HG02852 (cell line): ENCODE data around the gene SHISAL1.

Experiments
- ATAC-seq: cut with Tn5 transposase; IDR thresholded peaks from one replicate; pipeline ENCODE4 v1.9.1; 2021; ENCODE audit warnings: mild to moderate bottlenecking, moderate library complexity; ENCODE audit not compliant: unreplicated experiment

The SHISAL1 gene

DNA sequence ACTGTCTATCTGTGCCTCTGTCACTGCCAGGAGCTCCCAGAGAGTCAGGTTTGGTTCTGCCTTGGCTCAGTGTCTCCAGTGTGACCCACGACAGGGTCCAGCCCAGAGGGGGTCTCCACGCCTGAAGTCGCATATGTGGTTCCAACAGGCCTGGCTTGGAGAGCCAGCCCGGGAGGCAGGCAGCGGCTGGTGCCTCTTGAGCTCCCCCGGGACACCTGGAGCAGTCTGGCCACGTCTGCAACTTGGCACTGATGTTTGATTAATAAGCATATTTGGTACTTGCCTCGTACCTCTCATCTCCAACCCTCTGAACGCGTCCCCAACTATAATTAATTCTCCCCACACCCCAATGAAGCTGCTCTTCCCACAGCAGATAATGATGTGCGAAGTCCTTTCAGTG lies 31.7 kb upstream of the SHISAL1 start:
- no peak for ATAC-seq

DNA sequence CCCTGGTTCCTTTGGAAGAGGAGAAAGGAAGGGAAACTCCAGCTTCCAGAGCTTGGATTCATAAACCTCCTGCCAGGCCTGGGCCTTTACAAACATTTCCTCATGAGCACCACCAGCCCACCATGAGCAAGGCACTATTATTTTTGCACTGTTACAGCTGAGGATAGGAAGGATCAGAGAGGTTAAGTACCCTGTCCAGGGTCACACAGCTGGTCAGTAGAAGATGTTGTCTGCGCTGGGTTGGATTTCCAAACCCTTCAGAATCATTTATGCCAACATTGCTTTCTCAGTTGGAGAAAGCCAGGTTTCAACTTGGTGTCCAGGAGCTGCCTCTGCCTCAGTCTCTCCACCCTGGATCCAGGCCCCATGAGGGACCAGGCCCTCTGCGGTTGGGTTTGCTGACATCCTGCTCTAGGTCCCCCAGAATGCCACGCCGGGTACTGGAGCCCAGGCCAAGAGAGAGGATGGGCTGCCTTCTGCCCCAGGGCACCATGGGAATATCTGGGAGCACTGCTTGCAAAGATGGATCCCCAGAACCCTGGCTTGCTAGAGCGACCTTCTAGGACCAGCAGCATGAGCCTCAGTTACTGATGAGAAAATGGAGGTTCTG lies 29.7 kb upstream of the SHISAL1 start:
- no peak for ATAC-seq

DNA sequence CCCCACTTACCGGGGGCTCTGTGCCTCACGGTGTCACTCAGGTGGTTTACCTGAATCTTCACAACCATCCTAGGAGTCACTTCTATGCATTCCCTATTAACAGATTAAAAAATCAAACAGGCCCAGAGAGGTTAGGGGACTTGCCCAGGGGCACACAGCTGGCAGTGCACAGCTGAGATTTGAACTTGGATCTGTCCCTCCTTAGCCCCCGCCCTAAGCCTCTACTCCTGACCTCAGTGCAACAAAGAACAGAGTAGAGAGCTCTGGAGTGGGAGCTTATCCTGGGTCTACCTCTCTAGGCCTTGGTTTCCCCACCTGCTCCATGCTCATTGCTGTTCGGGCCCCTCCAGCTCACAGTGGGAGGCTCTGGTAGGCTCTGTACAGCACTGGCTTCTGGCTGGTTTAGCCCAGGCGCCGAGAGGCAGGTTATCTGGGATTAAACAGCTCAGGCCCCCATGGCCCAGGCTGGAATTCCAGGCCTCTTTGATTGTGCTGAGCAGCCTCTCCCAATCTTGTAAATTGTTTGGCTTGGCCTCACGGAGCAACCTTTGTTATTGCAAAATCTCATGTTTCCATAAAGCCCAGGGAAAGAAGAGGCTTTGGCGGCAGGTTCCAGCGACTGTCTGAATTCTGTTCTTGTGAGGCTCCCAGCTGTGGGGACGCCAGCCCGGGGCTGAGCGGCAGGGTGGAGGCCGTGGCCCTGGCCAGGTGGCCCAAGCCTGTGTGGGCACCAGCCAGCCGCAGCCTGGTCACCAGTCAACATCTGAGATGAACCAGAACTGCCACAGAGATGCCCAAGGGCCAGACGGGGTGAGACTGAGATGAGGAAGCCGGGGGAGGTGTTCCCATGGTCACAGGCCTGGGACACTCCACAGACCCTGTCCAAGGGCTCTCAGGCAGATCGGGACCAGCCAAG lies 28.9 kb upstream of the SHISAL1 start:
- ATAC-seq, result no peak

DNA sequence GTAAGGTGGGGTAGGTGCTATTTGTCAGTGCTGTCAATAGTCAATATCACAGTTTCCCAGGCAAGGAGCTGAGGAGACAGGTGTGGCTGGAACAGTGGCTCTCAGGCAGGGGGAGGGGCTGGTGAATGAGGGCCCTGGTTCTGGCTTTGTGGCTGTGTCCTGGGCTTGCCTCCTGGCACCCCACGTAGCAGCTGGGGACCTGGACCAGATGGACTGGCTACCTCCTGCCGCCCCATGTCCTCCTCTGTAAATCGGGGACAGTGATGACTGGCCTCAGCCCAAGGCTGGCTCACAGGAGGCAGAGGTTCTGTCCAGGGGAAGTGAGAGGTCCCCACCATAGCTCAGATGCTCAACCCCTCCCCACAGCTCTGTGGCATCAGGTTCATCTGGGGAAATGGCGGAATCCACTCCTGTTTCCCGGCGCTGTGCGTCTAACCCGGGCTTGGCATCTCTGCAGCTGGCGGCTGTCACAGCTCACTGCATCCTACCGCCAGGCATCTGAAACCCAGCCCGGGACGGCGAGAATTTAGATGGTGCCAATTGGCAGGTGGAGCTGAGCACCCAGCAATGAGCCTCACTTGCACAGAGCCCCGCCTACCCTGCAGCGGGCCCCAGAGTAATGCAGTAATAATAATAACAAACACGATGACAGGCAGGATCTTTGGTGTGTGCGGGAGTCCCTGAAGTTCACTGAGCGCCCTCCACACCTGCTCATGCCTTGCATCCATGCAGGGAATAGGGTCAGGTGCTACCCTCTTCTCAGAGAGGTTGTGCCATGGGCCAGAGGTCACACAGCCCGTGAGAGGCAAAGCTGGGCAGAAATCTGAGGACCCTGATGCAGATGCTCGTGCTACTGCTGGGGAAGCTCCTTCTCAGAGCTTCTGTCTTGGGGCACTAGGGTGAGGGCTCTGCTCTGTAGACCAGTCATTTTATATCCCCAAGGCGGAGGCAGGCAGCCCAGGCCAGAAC lies 27.8 kb upstream of the SHISAL1 start:
- ATAC-seq, result no peak

DNA sequence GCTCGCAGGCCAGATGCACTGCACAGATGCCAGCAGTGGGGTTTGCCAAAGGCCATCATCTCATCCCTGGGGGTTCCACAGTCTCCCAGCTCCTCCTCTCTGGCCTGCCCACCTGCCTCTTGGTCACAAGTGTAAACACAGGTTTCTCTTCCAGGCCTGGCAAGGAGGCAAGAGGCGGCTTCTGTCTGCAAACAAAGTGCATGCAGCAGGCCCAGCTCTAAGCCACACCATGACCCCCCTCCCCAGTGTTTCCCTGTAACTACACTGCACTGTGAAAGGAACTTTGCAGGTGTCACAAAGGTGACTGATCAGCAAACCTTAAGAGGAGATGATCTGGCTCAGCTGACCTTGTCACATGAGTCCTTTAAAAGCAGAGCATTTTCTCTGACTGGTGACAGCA lies 26.2 kb upstream of the SHISAL1 start:
- ATAC-seq, result no peak

DNA sequence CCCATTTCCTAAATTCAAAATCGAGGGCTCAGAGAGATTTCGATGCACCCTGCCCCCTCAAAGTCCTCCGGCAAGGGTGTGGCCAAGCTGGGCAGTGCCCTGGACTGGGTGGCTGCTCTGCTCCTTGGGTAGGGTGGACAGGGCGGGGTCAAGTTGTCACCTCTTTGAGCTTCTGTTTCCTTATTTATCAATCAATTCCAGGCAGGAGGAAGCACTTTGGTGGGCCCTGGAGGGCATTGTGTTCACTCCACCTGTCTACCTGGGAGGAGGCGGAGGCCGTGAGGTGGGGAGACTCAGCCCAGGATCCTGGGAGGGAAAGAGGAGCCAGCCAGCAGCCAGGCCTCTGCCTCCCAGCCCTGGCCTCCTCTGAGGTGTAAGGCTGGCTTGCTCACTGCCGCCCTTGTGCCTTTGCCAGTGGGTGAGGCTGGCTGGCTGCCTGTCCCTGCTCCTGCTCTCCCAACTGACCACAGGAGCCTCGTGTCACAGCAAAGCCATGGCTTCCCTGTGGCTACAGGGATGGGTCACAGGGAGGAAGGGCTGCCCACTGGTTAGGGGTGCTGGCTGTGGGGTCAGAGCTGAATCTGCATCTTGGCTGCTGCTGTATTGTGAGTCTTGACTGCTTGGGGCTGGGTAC lies 25.5 kb upstream of the SHISAL1 start:
- no peak for ATAC-seq

DNA sequence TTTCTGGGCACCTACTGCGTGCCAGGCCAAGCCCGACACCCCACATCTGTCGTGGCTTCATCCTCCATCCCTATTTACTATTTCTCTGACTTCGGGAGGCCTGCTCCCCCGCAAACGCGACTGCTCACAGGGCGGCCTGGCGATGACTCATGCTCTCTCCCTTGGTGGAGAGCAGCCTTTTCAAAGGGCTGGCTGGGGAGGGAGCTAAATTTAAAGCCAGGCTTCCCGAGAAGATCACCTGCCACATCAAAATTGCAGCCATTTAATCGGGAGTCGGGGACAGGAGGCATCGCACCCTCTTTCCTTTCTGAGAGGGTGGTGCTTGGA lies 24.9 kb upstream of the SHISAL1 start:
- no peak for ATAC-seq

DNA sequence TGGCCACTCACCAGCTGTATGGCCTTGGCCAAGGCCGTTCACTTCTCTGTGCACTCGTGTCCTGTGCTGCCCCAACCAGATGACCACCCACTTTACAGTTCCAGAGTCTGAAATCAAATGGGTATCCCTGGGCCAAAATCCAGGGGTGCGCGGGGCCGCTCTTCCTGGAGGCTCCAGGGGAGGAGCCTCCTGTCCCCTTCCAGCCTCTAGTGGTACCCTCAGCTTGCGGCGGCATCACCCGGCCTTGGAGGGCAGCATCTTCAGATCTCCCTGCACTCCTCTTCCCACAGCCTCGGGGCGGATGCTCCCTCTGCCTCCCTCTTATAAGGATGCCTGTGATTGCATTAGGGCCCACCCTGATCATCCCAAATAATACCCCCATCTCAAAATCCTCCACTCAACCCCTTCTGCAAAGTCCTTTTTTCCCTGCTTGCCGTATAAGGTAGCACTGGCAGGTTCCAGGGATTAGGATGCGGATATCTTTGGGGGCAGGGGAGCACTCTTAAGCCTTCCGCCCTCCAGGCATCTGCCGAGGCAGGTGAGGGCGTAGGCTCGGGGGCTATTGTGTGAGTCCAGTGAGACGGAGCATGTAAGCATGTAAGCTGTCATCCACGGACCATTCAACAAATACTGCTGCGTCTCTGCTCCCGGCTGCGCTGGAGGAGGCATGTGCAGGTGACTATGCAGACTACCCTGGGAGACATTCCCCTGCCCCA lies 24.4 kb upstream of the SHISAL1 start:
- no peak for ATAC-seq

DNA sequence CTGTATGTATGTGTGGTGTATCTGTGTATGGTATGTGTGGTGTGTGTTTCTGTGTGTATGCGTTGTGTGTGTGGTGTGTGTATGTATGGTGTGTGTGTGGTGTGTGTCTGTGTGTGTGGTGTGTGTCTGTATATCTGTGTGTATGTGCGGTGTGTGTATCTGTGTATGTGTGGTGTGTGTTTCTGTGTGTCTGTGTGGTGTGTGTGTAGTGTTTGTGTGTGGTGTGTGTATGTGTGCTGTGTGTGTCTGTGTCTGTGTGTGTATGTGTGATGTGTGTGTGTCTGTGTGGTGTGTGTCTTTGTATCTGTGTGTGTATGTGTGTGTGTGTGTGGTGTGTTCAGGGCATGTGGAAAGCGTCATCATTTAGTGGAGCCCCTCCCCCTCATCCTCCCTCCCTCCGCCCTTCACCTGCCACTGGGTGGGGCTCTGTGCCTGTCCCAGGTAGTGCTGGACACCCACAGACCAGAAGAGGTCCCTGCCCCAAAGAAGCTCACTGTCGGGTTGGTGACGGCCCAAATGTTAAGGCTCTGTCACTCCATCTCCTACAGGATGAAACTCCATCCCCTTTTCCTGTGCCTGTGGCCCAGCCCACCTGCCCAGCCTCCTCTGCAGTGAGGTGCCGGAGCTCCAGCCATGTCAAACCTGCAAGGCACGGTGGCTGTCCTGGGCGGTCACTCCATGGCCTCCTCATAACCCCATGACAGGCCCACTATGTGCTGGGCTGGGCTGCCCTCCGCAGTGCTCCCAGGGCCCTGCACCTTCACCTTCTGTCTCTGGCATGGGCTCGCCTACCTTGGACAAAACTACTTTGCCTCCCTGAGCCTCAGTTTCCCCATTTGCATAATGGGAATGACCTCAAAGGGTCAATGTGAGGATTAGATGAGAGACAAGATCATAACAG lies 23.4 kb upstream of the SHISAL1 start:
- no peak for ATAC-seq

DNA sequence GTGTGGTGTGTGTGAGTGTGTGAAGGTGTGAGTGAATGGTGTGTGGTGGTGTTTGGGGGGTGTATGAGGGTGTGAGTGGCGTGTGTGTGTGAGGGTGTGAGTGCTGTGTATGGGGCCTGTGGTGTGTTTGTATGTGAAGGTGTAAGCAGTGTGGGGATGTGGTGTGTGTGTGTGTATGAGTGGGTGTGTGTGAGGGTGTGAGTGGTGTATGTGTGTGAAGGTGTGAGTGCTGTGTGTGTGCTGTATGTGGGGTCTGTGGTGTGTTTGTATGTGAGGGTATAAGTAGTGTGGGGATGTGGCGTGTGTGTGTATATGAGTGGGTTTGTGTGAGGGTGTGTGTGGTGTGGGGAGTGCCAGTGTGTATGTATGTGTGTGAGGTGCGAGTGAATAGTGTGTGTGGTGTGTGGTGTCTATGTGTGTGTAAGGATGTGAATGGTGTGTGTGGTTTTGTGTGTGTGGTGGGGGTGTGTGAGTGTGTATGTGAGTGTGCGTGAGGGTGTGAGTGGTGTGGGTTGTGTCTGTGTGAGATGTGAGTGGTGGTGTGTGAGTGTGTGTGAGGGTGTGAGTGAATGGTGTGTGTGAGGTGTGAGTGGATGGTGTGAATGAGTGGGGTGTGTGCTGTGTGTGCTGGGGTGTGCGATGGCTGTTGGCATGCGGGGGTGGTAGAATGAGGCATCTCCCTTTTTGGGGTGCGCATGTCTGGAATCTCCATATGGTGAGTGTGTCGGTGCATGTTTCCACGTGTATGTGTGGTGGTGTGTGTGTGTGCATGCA lies 22.5 kb upstream of the SHISAL1 start:
- no peak for ATAC-seq

DNA sequence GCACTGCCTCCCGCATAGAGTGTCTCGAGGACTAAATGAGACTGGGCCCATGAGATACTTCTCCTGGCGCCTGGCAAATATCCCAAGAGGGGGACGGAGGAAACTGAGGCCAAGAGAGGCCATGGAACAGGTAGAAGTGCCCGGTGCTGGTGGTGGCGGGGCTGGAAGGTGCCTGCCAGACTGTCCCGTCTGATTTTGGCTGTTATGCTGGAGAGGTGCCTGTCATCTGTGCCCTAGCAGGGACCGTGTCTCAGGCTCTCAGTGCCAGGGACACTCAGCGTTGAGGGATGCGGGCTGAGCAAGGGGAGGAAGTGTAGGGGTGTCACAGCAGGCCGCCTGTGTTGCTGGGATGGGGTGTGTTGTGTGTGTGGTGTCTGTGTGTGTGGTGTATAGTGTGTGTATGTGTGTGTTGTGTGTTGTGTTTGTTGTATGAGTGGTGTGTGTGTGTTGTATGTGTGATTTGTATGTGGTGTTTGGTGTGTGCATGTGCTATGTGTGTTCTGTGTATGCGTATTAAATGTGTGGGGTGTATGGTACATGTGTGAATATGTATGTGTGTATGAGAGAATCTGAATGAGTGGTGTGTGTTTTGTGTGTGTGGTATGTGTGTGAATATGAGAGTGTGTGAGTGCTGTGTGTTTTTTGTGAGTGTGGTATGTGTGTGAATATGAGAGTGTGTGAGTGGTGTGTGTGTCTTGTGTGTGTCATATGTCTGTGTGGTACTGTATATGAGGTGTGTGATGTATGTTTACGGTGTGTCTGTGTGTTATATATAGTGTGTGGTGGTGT lies 21.3 kb upstream of the SHISAL1 start:
- ATAC-seq, result no peak

DNA sequence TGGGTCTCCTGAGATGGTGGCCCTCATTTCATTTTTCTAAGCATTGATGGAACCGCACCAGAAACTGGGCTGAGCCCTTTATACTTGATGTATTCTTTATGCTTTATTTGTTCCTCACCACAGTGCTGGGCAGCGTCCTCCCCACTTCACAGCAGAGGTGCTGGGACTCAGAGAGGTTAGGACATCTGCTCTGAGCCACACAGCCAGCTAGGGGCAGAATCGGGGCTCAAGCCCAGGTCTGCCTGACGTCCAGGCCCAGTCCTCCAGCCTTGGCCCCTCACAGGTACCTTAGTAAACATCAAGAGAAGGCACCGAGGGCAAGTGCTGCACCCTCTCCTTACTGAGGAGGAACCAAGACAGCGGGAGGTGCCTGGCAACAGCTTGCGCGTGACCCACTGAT lies 20.2 kb upstream of the SHISAL1 start:
- ATAC-seq, result no peak

DNA sequence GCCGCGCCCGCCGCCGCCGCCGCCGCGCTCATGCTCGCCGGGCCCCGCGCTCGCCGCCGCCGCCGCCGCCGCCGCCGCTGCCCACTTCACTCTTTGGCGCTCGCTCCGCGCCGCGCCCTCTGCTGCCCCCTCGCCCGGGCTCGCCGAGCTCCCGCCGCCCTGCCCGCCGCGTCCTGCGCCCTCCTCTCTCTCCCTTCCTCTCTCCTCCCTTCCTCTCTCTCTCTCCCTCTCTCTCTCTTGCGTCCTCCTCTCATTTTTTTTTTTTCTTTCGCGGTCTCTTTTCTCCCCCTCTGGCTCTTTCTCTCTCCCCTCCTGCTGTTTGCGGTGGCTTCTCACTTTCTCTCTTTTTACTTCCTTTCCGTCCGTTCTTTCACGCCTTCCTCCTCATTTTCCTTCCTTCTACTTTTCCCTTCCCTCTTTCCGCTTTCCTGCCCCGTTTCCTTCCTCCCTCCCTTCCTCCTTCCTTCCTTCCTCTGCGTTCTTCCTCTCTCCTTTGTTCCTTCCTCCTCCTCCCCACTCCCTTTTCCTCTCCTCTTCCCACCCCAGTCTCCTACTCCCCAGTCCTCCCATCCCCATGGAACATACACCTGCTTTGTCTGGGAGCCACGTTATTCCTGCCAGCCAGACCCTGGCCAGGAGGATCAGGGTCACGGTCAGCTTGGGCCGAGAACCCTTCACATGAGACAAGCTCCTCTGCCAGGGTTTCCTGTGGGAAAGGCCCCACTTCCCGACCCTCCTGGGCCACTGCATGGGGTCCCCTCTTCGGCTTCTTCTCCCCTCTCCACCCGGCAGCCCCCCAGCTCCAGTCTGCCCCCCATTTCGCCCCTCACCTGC lies 19.3 kb upstream of the SHISAL1 start:
- ATAC-seq, result no peak

DNA sequence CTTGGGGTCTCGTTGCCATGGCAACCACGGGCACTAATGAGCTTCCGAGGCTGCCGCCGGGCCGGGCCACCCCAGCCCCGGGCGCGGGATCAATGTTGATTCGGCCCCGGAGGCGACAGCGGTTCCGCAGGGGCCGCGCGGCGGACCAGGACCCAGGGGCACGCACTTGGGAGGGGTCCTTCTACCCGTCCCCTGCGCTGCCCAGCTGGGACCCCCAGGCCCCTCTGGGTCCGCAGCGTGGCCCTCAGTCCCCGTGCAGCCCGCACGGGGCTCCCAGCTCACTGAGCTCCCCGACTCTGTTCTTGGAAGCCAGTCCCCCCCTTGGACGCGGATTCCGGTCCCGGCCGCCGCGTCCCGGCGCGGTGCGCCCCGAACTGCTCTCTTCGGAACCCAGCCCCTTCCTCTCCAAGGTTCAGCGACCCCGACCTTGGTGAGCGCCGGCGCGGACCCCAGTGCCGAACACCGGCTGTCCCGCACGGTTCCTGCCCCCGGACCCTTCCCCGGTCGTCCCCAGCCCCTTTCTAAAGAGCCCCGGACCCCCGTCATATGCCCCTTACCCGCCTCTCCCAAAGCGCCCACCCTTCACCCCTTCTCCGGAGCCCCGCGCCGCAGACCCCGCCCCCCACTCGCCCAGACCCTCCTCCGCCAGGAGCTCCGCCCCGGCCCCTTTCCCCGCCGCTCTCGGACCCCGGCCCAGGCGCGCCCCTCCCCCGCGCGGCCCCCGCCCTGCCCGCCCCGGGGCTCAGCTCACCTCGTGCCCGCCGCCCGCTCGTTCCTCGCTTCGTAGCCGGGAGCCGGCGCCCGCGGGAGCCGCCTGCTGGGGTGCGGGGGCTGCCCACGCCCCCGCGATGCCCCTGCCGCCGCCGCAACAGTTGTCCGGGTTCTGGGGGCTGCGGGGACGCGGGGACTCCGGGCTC lies 18.3 kb upstream of the SHISAL1 start:
- ATAC-seq, result no peak

DNA sequence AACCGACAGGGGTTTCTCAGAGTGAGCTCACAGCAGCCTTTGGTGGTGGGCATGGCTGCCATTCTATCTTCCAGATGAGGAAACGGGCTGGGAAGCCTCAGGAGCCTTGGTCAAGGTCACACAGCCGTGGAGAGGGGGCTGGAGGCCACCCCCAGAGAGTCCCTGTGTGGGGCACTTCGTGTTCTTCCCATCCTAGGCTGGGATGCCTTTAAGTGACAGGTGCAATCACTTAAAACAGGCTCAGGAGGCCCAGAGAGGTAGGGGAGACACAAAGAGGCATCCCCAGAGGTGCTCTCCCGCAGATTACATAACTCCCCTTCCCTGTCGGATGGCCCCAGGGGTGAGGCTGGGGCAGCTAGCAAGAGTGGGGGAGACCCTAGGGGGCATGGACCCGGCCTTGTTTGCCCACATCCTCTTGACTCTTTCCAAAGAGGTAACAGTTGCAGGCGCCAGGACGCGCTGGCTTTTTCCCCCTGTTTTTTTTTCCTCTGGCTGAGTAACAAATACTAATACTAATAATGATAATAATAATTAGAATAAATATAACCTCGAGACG lies 17.5 kb upstream of the SHISAL1 start:
- ATAC-seq, result no peak
